SU-DHL-6 (cell line): Measurements from ENCODE around the gene PXMP4.

ENCODE experiments used
- H2AFZ ChIP-seq: fragments of 200-600 bp; sonication (generic); 2 replicates; pipeline ENCODE4 v1.6.1; 2014; ENCODE audit warnings: low read depth, mild to moderate bottlenecking, moderate library complexity, mixed read lengths, antibody characterized with exemption, low read length; ENCODE audit not compliant: severe bottlenecking
- H3F3A ChIP-seq: fragments of 200-600 bp; shearing (Covaris generic); 2 replicates; pipeline ENCODE4 v1.6.0; 2016; ENCODE audit warnings: antibody characterized with exemption, mild to moderate bottlenecking; ENCODE audit not compliant: insufficient read depth
- H3K27ac ChIP-seq: fragments of 200-600 bp; sonication (generic); 2 replicates; pipeline ENCODE4 v1.5.1; 2016; ENCODE audit warnings: low read depth, mild to moderate bottlenecking, low read length, moderate library complexity, mixed read lengths
- H3K27me3 ChIP-seq: fragments of 200-600 bp; sonication (generic), shearing (Covaris generic); 2 replicates; pipeline ENCODE4 v1.6.0; 2014; ENCODE audit warnings: mild to moderate bottlenecking, low read length
- H3K36me3 ChIP-seq: fragments of 200-600 bp; sonication (generic); 2 replicates; pipeline ENCODE4 v1.6.1; 2014; ENCODE audit warnings: mild to moderate bottlenecking, low read length, mixed read lengths
- H3K4me2 ChIP-seq: fragments of 300-600, 200-600 bp; shearing (Covaris generic), sonication (generic); 2 replicates; pipeline ENCODE4 v1.6.0; 2014; ENCODE audit warnings: low read length, low read depth, mild to moderate bottlenecking; ENCODE audit not compliant: poor library complexity, severe bottlenecking
- H3K4me3 ChIP-seq: fragments of 200-600 bp; sonication (generic); 2 replicates; pipeline ENCODE4 v1.5.1; 2014; ENCODE audit warnings: antibody characterized with exemption, low read length, mild to moderate bottlenecking, mixed read lengths; ENCODE audit not compliant: insufficient read depth, poor library complexity, severe bottlenecking
- H3K79me2 ChIP-seq: fragments of 200-600 bp; sonication (generic); 2 replicates; pipeline ENCODE4 v1.6.1; 2014; ENCODE audit warnings: mild to moderate bottlenecking, low read length, moderate library complexity; ENCODE audit not compliant: insufficient read depth
- H3K9ac ChIP-seq: fragments of 200-600 bp; sonication (generic); 2 replicates; pipeline ENCODE4 v1.7.0; 2014; ENCODE audit warnings: mild to moderate bottlenecking, low read length
- H3K9me2 ChIP-seq: fragments of 200-600 bp; sonication (generic); replicated peaks from 2 replicates; pipeline ENCODE4 v1.6.1; 2014; ENCODE audit warnings: low read length; ENCODE audit not compliant: insufficient read depth
- H3K9me3 ChIP-seq: fragments of 200-600 bp; sonication (generic); 2 replicates; pipeline ENCODE4 v1.6.1; 2014; ENCODE audit warnings: low read length, mixed read lengths; ENCODE audit not compliant: insufficient read depth
- H4K20me1 ChIP-seq: fragments of 200-600 bp; sonication (generic); 2 replicates; pipeline ENCODE4 v1.6.1; 2014; ENCODE audit warnings: low read depth, mild to moderate bottlenecking, antibody characterized with exemption, low read length, moderate library complexity, mixed read lengths
- EZH2phosphoT487 ChIP-seq: fragments of 200-600 bp; sonication (generic), shearing (Covaris generic); conservative IDR thresholded peaks from 2 replicates; pipeline ENCODE4 v1.6.1; 2018; ENCODE audit warnings: mild to moderate bottlenecking, antibody characterized with exemption, low read length, moderate library complexity, mixed read lengths
- TF ChIP-seq, protein P1 (sequence below): fragments of 200-600 bp; sonication (generic); IDR thresholded peaks from one replicate; pipeline ENCODE4 v1.5.1; 2017; ENCODE audit warnings: antibody characterized with exemption, mild to moderate bottlenecking, low read length, moderate library complexity; ENCODE audit not compliant: insufficient read depth, poor library complexity, severe bottlenecking

Gene PXMP4

DNA sequence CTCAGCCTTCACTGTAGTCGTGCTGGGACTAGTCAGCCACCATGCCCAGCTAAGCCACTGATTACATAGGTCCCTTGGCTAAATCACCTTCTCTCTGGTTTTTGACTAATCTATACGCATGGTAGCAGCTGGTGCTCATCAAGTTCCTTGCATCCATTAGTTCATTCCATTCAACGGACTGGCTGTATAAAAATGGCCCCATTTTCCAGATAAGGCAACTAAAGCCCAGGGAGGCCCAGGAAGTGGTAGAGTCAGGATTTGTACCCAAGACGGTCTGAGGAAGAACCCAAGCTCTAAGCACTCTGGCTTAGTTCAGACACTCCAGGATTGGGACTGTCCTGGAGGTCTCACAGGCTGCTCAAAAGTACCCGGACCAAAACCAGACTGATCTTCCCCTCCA lies 38.8 kb downstream of the PXMP4 start:
- TF ChIP-seq, protein P1, sequence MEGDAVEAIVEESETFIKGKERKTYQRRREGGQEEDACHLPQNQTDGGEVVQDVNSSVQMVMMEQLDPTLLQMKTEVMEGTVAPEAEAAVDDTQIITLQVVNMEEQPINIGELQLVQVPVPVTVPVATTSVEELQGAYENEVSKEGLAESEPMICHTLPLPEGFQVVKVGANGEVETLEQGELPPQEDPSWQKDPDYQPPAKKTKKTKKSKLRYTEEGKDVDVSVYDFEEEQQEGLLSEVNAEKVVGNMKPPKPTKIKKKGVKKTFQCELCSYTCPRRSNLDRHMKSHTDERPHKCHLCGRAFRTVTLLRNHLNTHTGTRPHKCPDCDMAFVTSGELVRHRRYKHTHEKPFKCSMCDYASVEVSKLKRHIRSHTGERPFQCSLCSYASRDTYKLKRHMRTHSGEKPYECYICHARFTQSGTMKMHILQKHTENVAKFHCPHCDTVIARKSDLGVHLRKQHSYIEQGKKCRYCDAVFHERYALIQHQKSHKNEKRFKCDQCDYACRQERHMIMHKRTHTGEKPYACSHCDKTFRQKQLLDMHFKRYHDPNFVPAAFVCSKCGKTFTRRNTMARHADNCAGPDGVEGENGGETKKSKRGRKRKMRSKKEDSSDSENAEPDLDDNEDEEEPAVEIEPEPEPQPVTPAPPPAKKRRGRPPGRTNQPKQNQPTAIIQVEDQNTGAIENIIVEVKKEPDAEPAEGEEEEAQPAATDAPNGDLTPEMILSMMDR, result no peak
- TF ChIP-seq EZH2phosphoT487, result no peak
- Histone ChIP-seq H3K4me2 (peak overlapping the region; percentile 61), H2AFZ (no peak overlapping the region), H3K36me3 (0 out of 2 replicates have a peak, but pooled peaks cover 10% of the 10 kb centered on the region), H3K9ac (peak overlapping the region; percentile 52; the same call in 1 of the 2 replicates), H3K9me3 (no peaks in the 10 kb centered on the region), H4K20me1 (no peaks in the 10 kb centered on the region), H3K4me3 (no peak overlapping the region), H3K27ac (peak overlapping the region; percentile 94), H3K79me2 (peaks cover 51% of the 10 kb centered on the region), H3K27me3 (no peaks in the 10 kb centered on the region), H3F3A (peaks cover 65% of the 10 kb centered on the region), H3K9me2 (no peaks in the 10 kb centered on the region)

DNA sequence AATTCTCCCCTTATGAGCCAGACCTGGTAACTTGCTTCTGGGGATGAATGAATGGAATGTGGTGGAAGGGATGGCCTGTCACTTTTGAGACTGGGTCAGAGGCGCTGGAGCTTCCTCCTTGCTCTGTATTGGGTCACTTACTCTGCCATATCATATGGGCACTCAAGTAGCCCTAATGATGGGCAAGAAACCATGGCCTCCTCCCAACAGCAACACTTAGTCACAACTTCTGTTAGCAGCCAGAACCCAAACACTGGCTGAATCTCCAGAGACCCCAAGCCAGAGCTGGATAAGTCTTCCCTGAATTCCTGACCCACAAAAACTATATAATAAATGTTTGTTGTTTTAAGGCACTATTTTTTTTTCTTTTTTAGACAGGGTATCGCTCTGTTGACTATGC lies 39.4 kb downstream of the PXMP4 start:
- Histone ChIP-seq H3K4me3 (no peak overlapping the region), H3F3A (peaks cover 70% of the 10 kb centered on the region), H3K9me3 (no peaks in the 10 kb centered on the region), H2AFZ (no peak overlapping the region), H4K20me1 (no peaks in the 10 kb centered on the region), H3K79me2 (peaks cover 51% of the 10 kb centered on the region), H3K4me2 (peak overlapping the region; percentile 61), H3K9ac (peak overlapping the region; percentile 52), H3K27me3 (no peaks in the 10 kb centered on the region), H3K36me3 (0 out of 2 replicates have a peak, but pooled peaks cover 10% of the 10 kb centered on the region), H3K9me2 (no peaks in the 10 kb centered on the region), H3K27ac (peak overlapping the region; percentile 94)
- TF ChIP-seq, protein P1, result no peak
- no peak for TF ChIP-seq EZH2phosphoT487

DNA sequence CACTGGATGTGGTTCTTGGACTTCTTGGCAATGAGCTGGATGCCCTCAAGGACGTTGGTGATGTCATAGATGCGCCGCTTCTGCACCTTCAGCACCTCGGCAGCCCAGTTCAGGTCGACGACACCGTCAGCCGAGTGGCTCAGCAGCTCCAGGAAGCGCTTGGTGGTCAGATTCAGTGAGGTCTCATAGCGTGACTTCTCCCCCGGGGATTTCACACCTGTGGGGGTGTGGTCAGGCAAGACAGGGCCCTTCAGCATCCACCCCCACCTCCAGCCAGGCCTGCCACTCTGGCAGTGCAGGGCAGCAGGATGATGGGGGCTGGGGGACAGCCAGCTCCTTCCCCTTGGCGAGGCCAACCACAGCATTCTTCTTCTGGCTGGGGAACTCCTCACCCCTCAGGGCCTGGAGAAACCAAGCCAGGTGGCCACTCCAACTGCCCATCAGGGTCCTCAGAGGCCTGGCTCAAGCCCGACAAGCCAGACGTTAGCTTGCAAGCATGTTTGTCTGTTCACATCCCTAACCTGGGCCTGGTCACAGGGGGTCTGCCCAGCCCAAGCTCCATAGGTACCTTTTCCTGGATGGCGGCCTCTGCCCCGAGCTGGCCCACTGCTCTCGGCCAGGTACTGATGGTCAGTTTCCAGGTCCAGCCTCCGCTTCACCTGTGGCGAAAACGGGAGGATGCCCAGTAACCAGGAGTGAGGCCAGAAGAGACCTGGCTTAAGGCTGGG lies 40.2 kb downstream of the PXMP4 start:
- Histone ChIP-seq H4K20me1 (no peaks in the 10 kb centered on the region), H3K27me3 (no peaks in the 10 kb centered on the region), H3K4me3 (no peak overlapping the region), H3K9ac (peak overlapping the region; percentile 52), H2AFZ (no peak overlapping the region), H3K79me2 (peaks cover 48% of the 10 kb centered on the region), H3F3A (peaks cover 70% of the 10 kb centered on the region), H3K27ac (peak overlapping the region; percentile 94), H3K9me2 (no peaks in the 10 kb centered on the region), H3K4me2 (peak overlapping the region; percentile 61), H3K36me3 (0 out of 2 replicates have a peak, but pooled peaks cover 10% of the 10 kb centered on the region), H3K9me3 (no peaks in the 10 kb centered on the region)
- no peak for TF ChIP-seq EZH2phosphoT487
- TF ChIP-seq, protein P1, result no peak
